Mononuclear cell (primary cell): ENCODE results near the gene LRRC1. TPM values are rescaled to one million over a fixed set of nuclear protein-coding genes. Genes with fewer than 3 reads are reported as not detected.

Experiments
- H3K27me3 ChIP-seq: 2 replicates; pipeline ENCODE4 v1.6.0; 2011; ENCODE audit warnings: low read length, control low read depth; ENCODE audit not compliant: insufficient read depth
- H3K4me1 ChIP-seq: 2 replicates; pipeline ENCODE4 v1.5.1; 2011; ENCODE audit warnings: mild to moderate bottlenecking, low read length, control low read depth; ENCODE audit not compliant: insufficient read depth
- H3K4me3 ChIP-seq: 2 replicates; pipeline ENCODE4 v1.5.1; 2011; ENCODE audit warnings: mild to moderate bottlenecking, low read length, moderate library complexity
- H3K9me3 ChIP-seq: 2 replicates; pipeline ENCODE4 v1.5.1; 2011; ENCODE audit warnings: low read depth, mild to moderate bottlenecking, control low read depth, low read length
- total RNA-seq: library from RNA; depleted of rRNA; stranded (reverse); fragments of >200 nt; gene quantifications from one replicate; pipeline ENCODE4 v1.2.3, GENCODE V29; 2012

Gene LRRC1
- total RNA-seq, 1 donor: 0.73 TPM

GRCh38 chr6:53894091-53894490 lies 99.3 kb downstream of the LRRC1 start:
- H3K4me1 ChIP-seq: peaks cover 3% of the 10 kb centered on the region
- H3K27me3 ChIP-seq: no peaks in the 10 kb centered on the region

GRCh38 chr6:53896196-53896595 lies 101.4 kb downstream of the LRRC1 start:
- Histone ChIP-seq H3K27me3 (no peaks in the 10 kb centered on the region), H3K4me1 (peaks cover 3% of the 10 kb centered on the region), H3K4me3 (no peak overlapping the region), H3K9me3 (no peaks in the 10 kb centered on the region)

More at GRCh38 chr6:53894091-53894490, 99.3 kb downstream of the LRRC1 start:
- Histone ChIP-seq H3K9me3 (no peaks in the 10 kb centered on the region), H3K4me3 (no peak overlapping the region)

GRCh38 chr6:53898026-53898795 lies 103.4 kb downstream of the LRRC1 start:
- Histone ChIP-seq H3K9me3 (no peaks in the 10 kb centered on the region), H3K4me1 (peaks cover 3% of the 10 kb centered on the region), H3K4me3 (no peak overlapping the region), H3K27me3 (no peaks in the 10 kb centered on the region)

GRCh38 chr6:53899512-53899911 lies 104.7 kb downstream of the LRRC1 start:
- no peak overlapping the region for H3K4me3 ChIP-seq
- H3K9me3 ChIP-seq: no peaks in the 10 kb centered on the region
- H3K4me1 ChIP-seq: no peaks in the 10 kb centered on the region
- H3K27me3 ChIP-seq: no peaks in the 10 kb centered on the region

GRCh38 chr6:53903357-53903756 lies 108.6 kb downstream of the LRRC1 start:
- H3K27me3 ChIP-seq: no peaks in the 10 kb centered on the region
- no peaks in the 10 kb centered on the region for H3K4me1 ChIP-seq
- H3K9me3 ChIP-seq: no peaks in the 10 kb centered on the region
- H3K4me3 ChIP-seq: no peak overlapping the region

- H3K27me3 ChIP-seq: no peaks in the 10 kb centered on the region
- no peaks in the 10 kb centered on the region for H3K4me1 ChIP-seq
- no peak overlapping the region for H3K4me3 ChIP-seq
- H3K9me3 ChIP-seq: no peaks in the 10 kb centered on the region
Measured at GRCh38 chr6:53906103-53906502, 111.3 kb downstream of the LRRC1 start.

- Histone ChIP-seq H3K9me3 (no peaks in the 10 kb centered on the region), H3K4me1 (no peaks in the 10 kb centered on the region), H3K4me3 (no peak overlapping the region), H3K27me3 (no peaks in the 10 kb centered on the region)
Measured at GRCh38 chr6:53906842-53907241, 112.0 kb downstream of the LRRC1 start.

GRCh38 chr6:53910834-53911233 lies 116.0 kb downstream of the LRRC1 start:
- H3K27me3 ChIP-seq: no peaks in the 10 kb centered on the region
- no peak overlapping the region for H3K4me3 ChIP-seq
- H3K4me1 ChIP-seq: no peaks in the 10 kb centered on the region
- H3K9me3 ChIP-seq: no peaks in the 10 kb centered on the region

GRCh38 chr6:53912661-53913060 lies 117.9 kb downstream of the LRRC1 start:
- no peaks in the 10 kb centered on the region for H3K4me1 ChIP-seq
- H3K9me3 ChIP-seq: no peaks in the 10 kb centered on the region
- H3K4me3 ChIP-seq: no peak overlapping the region
- H3K27me3 ChIP-seq: no peaks in the 10 kb centered on the region

GRCh38 chr6:53913286-53913685 lies 118.5 kb downstream of the LRRC1 start:
- Histone ChIP-seq H3K4me3 (no peak overlapping the region), H3K4me1 (no peaks in the 10 kb centered on the region), H3K9me3 (no peaks in the 10 kb centered on the region), H3K27me3 (no peaks in the 10 kb centered on the region)

- Histone ChIP-seq H3K4me1 (peaks cover 4% of the 10 kb centered on the region), H3K9me3 (no peaks in the 10 kb centered on the region), H3K4me3 (no peak overlapping the region), H3K27me3 (no peaks in the 10 kb centered on the region)
Measured at GRCh38 chr6:53915026-53915691, 120.4 kb downstream of the LRRC1 start.

GRCh38 chr6:53916804-53917463 lies 122.1 kb downstream of the LRRC1 start:
- no peak overlapping the region for H3K4me3 ChIP-seq
- no peaks in the 10 kb centered on the region for H3K27me3 ChIP-seq
- no peaks in the 10 kb centered on the region for H3K9me3 ChIP-seq
- peaks cover 4% of the 10 kb centered on the region for H3K4me1 ChIP-seq

GRCh38 chr6:53917464-53917842 lies 122.6 kb downstream of the LRRC1 start:
- Histone ChIP-seq H3K27me3 (no peaks in the 10 kb centered on the region), H3K4me3 (no peak overlapping the region), H3K4me1 (peaks cover 4% of the 10 kb centered on the region), H3K9me3 (no peaks in the 10 kb centered on the region)

GRCh38 chr6:53918854-53919510 lies 124.2 kb downstream of the LRRC1 start:
- peaks cover 4% of the 10 kb centered on the region for H3K4me1 ChIP-seq
- H3K9me3 ChIP-seq: no peaks in the 10 kb centered on the region
- H3K27me3 ChIP-seq: no peaks in the 10 kb centered on the region
- no peak overlapping the region for H3K4me3 ChIP-seq

GRCh38 chr6:53919881-53920360 lies 125.1 kb downstream of the LRRC1 start:
- Histone ChIP-seq H3K9me3 (no peaks in the 10 kb centered on the region), H3K4me1 (peaks cover 4% of the 10 kb centered on the region)

More at GRCh38 chr6:53919881-53920360, 125.1 kb downstream of the LRRC1 start:
- Histone ChIP-seq H3K27me3 (no peaks in the 10 kb centered on the region), H3K4me3 (no peak overlapping the region)
